ENCODE data around the gene TMTC4. TPM values are rescaled to one million over a fixed set of nuclear protein-coding genes. Genes with fewer than 3 reads are reported as not detected.

The TMTC4 gene
- total RNA-seq, 1 experiment from 2014 or later = 14.6 TPM

DNA sequence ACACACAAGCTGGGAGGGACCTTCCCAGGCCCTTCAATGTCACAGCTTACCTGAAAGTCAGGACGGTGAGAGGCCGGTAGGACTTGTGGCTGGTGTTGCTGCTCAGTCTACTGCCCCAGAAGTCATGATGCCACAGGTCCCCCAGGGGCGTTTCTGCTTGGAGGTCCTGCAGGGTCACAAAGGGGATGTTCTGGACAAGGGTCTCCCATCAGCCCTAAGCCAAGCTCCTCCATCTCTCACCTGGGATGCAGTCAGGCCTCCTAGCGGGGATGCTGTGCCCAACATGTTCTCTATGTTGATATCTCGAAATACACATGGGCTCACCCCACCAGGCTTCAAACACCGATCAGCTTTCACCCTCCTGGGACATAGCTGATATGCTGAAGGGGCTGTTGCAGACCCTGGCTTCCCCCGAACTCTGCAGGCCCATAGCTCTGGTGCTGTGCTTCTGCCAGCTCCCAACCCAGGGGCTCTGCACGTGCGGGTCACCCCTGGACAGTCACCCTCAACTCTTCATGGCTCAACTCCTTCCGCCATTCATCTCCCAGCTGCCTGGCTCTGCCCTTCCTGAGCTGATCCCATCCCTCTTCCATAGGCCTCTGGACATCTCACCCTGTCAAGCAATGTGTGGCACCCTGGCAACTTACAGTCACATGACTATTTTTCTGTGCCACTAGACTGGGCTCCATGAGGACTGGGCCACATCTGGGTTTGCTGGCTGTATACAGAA lies 10.3 kb downstream of the TMTC4 start:
- in situ Hi-C loops (cut with HindIII; ENCODE audit: low pct_unique_long_range_greater_than_20kb, low sequenced_read_pairs) = no loop called here
- CTCF ChIA-PET = interaction anchor here (0.6 kb wide), 1 partner anchor 10 kb away, joined by 3 read pairs; no protein-coding TSS in a partner anchor

DNA sequence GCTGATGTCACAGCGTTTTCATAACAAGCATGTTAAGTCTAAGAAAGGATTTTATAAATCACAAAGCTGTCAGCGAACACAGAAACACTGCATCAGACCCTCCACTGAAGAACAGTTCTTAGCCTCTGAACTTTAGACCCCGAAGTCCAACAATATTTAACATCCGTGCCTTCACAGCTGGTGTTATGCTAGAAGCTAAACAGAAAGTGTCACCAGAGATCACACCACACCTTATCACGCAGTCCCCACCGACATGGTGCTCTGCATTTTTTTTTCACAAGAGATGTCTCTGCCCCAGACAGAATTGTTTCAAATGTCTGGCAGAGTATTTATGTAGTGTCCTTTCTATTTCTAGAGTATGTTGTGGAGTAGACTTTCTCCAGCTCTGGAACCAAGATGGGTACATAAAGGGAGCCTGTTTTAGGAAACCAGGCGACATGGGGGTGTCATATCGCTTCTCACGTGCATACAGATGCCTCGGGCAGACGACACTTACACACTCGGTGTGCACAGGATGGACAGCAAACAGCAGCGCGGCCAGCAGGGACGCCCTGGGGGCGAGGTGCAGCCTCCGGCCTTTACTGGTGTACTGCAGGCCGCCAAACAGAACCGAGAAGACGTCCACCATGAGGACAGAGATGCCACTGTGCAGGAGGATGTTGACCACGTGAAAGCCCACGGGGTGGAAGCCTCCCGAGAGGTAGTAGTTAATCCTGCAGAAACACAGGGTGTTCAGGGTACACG lies 12.0 kb downstream of the TMTC4 start:
- ChIA-PET POLR2A (no interaction called here), CTCF (no interaction called here)
- TF ChIP-seq TCF7L2 (IDR thresholded peaks at IDR 0.05; ENCODE audit: low read depth, low read length) = no peak
- TF ChIP-seq, protein P1, sequence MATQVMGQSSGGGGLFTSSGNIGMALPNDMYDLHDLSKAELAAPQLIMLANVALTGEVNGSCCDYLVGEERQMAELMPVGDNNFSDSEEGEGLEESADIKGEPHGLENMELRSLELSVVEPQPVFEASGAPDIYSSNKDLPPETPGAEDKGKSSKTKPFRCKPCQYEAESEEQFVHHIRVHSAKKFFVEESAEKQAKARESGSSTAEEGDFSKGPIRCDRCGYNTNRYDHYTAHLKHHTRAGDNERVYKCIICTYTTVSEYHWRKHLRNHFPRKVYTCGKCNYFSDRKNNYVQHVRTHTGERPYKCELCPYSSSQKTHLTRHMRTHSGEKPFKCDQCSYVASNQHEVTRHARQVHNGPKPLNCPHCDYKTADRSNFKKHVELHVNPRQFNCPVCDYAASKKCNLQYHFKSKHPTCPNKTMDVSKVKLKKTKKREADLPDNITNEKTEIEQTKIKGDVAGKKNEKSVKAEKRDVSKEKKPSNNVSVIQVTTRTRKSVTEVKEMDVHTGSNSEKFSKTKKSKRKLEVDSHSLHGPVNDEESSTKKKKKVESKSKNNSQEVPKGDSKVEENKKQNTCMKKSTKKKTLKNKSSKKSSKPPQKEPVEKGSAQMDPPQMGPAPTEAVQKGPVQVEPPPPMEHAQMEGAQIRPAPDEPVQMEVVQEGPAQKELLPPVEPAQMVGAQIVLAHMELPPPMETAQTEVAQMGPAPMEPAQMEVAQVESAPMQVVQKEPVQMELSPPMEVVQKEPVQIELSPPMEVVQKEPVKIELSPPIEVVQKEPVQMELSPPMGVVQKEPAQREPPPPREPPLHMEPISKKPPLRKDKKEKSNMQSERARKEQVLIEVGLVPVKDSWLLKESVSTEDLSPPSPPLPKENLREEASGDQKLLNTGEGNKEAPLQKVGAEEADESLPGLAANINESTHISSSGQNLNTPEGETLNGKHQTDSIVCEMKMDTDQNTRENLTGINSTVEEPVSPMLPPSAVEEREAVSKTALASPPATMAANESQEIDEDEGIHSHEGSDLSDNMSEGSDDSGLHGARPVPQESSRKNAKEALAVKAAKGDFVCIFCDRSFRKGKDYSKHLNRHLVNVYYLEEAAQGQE (IDR thresholded peaks at IDR 0.05; ENCODE audit: insufficient read depth in 1 of 2, low read depth in 2 of 2, low read length in 1 of 2) = no peak
- no peak for TF ChIP-seq SIN3A (IDR thresholded peaks at IDR 0.05; ENCODE audit: borderline replicate concordance, insufficient read depth, low read depth, low read length)
- TF ChIP-seq, protein P2, sequence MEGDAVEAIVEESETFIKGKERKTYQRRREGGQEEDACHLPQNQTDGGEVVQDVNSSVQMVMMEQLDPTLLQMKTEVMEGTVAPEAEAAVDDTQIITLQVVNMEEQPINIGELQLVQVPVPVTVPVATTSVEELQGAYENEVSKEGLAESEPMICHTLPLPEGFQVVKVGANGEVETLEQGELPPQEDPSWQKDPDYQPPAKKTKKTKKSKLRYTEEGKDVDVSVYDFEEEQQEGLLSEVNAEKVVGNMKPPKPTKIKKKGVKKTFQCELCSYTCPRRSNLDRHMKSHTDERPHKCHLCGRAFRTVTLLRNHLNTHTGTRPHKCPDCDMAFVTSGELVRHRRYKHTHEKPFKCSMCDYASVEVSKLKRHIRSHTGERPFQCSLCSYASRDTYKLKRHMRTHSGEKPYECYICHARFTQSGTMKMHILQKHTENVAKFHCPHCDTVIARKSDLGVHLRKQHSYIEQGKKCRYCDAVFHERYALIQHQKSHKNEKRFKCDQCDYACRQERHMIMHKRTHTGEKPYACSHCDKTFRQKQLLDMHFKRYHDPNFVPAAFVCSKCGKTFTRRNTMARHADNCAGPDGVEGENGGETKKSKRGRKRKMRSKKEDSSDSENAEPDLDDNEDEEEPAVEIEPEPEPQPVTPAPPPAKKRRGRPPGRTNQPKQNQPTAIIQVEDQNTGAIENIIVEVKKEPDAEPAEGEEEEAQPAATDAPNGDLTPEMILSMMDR (IDR thresholded peaks at IDR 0.05) = no peak
- no peak for TF ChIP-seq POLR2AphosphoS5 (IDR thresholded peaks at IDR 0.05; ENCODE audit: low read depth, low read length)
- Histone ChIP-seq H3K4me3 (ENCODE audit: low read depth in 2 of 2, low read length in 2 of 2) (no peak overlapping the region), H3K27me3 (ENCODE audit: control insufficient read depth, insufficient read depth, low read length) (no peaks in the 10 kb centered on the region), H3K4me1 (ENCODE audit: control insufficient read depth, insufficient read depth, low read length) (no peaks in the 10 kb centered on the region), H3K27ac (ENCODE audit: low read length) (no peak overlapping the region), H3K36me3 (ENCODE audit: control insufficient read depth, insufficient read depth, low read length) (no peaks in the 10 kb centered on the region; the same call in 1 of the 2 replicates), H3K9me3 (ENCODE audit: control insufficient read depth, insufficient read depth, low read depth, low read length) (no peaks in the 10 kb centered on the region)
- intact Hi-C loops (cut with micrococcal nuclease; ENCODE audit: unreplicated experiment) = no loop called here
- in situ Hi-C loops (cut with HindIII; ENCODE audit: low pct_unique_long_range_greater_than_20kb, low sequenced_read_pairs) = no loop called here
- BruUV-seq (replicated peaks) = no TSS peak
- DNase-seq (ENCODE audit: low read depth, low spot score) (no peak), ATAC-seq (no peak)

More for the DNA sequence above, 10.3 kb downstream of the TMTC4 start:
- Histone ChIP-seq H3K4me3 (ENCODE audit: low read depth in 2 of 2, low read length in 2 of 2) (no peak overlapping the region), H3K27ac (ENCODE audit: low read length) (no peak overlapping the region), H3K4me1 (ENCODE audit: control insufficient read depth, insufficient read depth, low read length) (no peaks in the 10 kb centered on the region), H3K36me3 (ENCODE audit: control insufficient read depth, insufficient read depth, low read length) (no peaks in the 10 kb centered on the region; the same call in 1 of the 2 replicates), H3K9me3 (ENCODE audit: control insufficient read depth, insufficient read depth, low read depth, low read length) (no peaks in the 10 kb centered on the region), H3K27me3 (ENCODE audit: control insufficient read depth, insufficient read depth, low read length) (no peaks in the 10 kb centered on the region)
- intact Hi-C loops (cut with micrococcal nuclease; ENCODE audit: unreplicated experiment) = no loop called here
- BruUV-seq (replicated peaks) = no TSS peak
- ATAC-seq = no peak
- no peak for TF ChIP-seq POLR2AphosphoS5 (IDR thresholded peaks at IDR 0.05; ENCODE audit: low read depth, low read length)
- no peak for TF ChIP-seq SIN3A (IDR thresholded peaks at IDR 0.05; ENCODE audit: borderline replicate concordance, insufficient read depth, low read depth, low read length)
- no peak for TF ChIP-seq TCF7L2 (IDR thresholded peaks at IDR 0.05; ENCODE audit: low read depth, low read length)
- POLR2A ChIA-PET = no interaction called here
- no peak for DNase-seq (ENCODE audit: low read depth, low spot score)
